Glomerular visceral epithelial cell (primary cell): ENCODE measurements around the gene ZNF20.
"Not testable (repeated sequence)": the region's sequence is repeated elsewhere in the genome, so short reads cannot be mapped to it uniquely, and the experiment has no call there.

Source experiments
- DNase-seq: peaks from one replicate; pipeline ENCODE4 v3.0.0-alpha.2; 2016; ENCODE audit errors: extremely low spot score

Gene ZNF20

GRCh38 chr19:12112701-12113100, 27.4 kb downstream of the ZNF20 start:
- DNase-seq = no peak

GRCh38 chr19:12111943-12112637, 28.1 kb downstream of the ZNF20 start:
- no peak for DNase-seq

- DNase-seq = peak; percentile 7
Observed at GRCh38 chr19:12111176-12111575, 29.0 kb downstream of the ZNF20 start.

GRCh38 chr19:12103909-12104308, 36.2 kb downstream of the ZNF20 start:
- DNase-seq = not testable (repeated sequence)

GRCh38 chr19:12098040-12098439, 42.1 kb downstream of the ZNF20 start:
- DNase-seq = no peak

DNA sequence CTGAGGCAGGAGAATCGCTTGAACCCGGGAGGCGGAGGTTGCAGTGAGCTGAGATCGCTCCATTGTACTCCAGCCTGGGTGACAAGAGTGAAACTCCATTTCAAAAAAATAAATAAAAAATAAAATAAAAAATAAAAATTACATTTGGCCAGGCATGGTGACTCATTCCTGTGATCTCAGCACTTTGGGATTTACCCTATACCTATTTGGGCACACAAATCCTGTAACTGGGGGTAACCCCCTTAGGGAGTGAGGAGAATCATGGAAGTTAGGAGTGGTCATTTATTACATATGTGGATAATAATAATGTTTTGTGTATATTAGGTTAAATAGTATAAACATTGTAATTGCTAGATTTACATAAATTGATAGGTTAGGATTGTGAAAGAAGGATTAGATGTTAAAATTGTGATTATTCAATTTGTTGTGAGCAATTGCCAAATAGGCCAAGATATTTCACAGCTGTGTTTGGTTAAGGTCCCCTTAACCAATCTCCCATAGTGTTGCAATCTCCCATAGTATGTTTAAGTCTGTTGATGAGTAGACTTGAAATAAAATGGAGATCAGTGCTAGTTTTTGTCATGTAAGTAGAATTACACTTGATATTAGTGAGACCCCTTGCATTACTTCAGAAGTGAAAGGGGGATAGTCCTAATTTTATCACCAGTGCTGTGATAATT, 44.9 kb downstream of the ZNF20 start:
- no peak for DNase-seq

DNA sequence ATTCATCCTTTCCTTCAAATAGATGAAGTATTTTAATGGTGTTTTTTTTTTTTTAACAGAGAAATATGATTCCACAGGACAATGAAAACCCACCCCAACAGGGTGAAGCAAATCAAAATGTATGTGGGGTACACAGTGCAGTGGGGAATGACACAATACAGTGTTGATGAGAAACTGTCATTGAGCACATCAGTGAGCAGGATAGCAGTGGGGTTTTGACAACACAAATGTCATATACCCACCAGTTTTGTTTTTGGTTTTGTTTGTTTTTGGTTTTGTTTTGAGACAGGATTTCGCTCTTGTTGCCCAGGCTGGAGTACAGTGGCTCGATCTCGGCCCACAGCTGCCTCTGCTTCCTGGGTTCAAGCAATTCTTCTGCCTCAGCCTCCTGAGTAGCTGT, 46.4 kb downstream of the ZNF20 start:
- DNase-seq = no peak

GRCh38 chr19:12092956-12093355, 47.2 kb downstream of the ZNF20 start:
- no peak for DNase-seq

DNA sequence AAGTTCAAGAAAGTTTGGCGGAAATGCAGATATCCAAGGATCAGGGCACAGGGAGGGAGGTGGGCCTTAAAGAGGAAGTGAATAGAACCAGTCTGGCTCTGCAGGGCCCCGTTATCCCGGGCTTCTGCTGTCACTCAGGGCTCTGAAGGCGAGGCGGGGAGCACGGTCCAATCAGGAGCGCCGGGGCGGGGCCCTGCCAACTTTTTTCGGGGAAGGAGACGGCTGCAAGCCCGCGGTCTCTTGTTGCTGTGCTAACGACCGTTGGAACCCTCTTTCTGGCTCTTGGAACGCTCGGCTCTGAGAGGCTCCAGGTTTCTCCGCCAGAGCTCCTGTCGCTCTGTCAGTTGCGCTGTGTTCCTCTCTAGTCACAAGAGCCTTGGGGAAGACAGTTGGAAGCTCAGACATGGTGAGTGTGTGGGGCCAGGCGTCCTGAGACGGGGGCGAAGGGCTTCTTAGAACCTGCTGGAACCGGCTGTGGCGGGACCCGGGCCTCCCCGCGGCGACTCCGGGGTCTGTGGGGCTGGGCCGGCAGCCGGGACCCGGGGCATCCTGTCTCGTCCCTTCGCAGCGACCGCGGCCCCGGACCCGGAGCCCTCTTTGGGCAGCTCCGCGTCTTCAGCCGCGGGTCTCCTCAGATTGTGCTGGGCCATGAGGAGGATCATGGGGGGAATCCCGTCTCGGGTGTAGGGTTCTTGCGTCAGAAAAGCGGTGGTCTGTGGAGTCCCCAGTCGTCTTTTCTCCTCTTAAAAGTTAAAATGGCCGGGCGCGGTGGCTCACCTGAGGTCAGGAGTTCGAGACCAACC, 47.9 kb downstream of the ZNF20 start:
- peak; percentile 12 for DNase-seq

DNA sequence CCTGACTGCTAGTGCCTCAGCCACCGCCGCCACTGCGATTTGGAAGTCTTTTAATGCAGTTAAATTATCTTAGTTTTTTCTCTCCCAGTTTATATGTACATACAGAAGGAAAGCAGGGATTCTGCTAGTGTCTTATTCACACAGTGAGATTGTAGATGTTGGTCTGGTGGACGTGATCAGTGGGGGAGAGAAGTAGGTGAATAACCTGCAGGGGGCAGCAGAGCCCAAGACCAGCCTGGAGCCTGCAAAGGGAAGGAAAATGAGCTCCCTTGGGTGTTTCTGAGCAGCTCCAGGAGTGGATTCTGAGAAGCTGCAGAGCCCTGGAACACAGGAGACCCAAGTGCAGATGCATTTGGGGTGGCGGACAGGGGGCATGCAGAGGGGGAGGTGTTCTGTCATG, 49.3 kb downstream of the ZNF20 start:
- DNase-seq = peak; percentile 20

DNA sequence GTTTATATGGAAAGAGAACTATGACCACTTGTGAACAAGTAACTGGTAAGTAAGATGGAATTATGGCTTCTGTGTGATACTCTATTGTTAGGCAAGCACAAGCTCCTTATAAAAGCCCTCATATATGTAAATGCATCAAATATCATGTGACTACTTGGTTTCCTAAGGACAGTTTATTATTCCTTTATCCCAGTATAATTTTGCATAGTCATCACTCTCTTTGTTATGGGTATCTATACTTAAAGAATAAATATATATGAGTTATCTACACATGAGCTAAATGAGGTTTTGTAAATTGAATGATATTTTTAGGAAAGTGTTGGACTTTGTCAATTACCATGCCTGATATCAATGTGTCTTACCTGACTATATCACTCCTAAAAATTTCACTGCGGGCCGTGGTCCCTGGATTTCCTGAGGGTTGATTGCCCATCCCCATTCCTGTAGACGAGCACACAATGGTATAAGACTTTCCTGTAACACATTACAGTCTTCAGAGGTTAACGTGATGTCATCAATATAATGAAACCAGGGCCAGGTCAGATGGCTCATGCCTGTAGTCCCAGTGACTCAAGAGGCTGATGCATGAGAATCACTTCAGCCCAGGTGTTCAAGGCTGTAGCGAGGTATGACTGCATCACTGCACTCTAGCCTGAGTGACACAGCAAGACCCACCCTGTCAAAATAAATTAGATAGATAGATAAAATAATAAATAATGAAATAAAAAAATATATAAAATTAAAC, 54.9 kb downstream of the ZNF20 start:
- DNase-seq = no peak

- DNase-seq = not testable (repeated sequence)
Observed at GRCh38 chr19:12083336-12083735, 56.8 kb downstream of the ZNF20 start.
